ENCODE measurements around the gene TRMT61B. TPM values are rescaled to one million over a fixed set of nuclear protein-coding genes. Genes with fewer than 3 reads are reported as not detected.
A peak's percentile ranks its signal among the peaks of the same experiment; 100 is the strongest.

The TRMT61B gene
- total and polyA plus RNA-seq, 9 of the 15 experiments (the other 6 are each of a cell fraction or from before 2014, with no cell fraction given): 13.2 to 28.3 (median 19.5) TPM

DNA sequence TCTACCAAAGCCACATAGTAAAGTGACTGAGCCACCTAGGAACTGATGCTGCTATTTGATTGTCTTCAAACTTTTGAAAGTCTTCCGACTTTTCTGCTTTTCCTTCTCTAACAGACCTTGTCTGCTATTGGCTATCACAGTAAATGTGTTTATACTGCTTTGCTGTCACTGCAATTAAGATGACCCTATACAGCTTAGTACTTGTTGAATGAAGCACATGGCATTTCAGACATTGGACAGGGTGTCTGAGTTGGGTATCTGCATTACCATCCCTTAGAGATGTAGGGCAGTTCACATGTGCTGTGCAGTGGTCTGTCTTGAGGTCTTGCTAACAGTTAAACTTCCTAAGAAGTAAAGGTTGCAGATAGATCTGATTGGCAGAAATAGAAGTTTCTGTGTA lies 27.9 kb upstream of the TRMT61B start:
- CTCF ChIA-PET (ENCODE audit: low intra/inter-chr PET ratio): no interaction called here
- POLR2A ChIA-PET: interaction anchor here (1.0 kb wide), 1 partner anchor 12 kb away, joined by 4 read pairs; no protein-coding TSS in a partner anchor
- TF ChIP-seq GATAD2A (IDR thresholded peaks at IDR 0.05) (no peak), NCOR1 (IDR thresholded peaks at IDR 0.05) (no peak), SIN3A (IDR thresholded peaks at IDR 0.05; ENCODE audit: borderline replicate concordance in 2 of 2, control insufficient read depth in 1 of 2, low read depth in 2 of 2, low read length in 2 of 2) (peak in 1 of 2 experiments; percentile 7; a peak in 1 of 4 replicates), ZNF766 (CRISPR knock-in tag; conservative IDR thresholded peaks at IDR 0.05) (no peak), UBTF (IDR thresholded peaks at IDR 0.05; ENCODE audit: borderline replicate concordance in 1 of 2, low read depth in 2 of 2, low read length in 2 of 2) (no peak)
- TF ChIP-seq, protein P1, sequence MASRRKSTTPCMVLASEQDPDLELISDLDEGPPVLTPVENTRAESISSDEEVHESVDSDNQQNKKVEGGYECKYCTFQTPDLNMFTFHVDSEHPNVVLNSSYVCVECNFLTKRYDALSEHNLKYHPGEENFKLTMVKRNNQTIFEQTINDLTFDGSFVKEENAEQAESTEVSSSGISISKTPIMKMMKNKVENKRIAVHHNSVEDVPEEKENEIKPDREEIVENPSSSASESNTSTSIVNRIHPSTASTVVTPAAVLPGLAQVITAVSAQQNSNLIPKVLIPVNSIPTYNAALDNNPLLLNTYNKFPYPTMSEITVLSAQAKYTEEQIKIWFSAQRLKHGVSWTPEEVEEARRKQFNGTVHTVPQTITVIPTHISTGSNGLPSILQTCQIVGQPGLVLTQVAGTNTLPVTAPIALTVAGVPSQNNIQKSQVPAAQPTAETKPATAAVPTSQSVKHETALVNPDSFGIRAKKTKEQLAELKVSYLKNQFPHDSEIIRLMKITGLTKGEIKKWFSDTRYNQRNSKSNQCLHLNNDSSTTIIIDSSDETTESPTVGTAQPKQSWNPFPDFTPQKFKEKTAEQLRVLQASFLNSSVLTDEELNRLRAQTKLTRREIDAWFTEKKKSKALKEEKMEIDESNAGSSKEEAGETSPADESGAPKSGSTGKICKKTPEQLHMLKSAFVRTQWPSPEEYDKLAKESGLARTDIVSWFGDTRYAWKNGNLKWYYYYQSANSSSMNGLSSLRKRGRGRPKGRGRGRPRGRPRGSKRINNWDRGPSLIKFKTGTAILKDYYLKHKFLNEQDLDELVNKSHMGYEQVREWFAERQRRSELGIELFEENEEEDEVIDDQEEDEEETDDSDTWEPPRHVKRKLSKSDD (conservative IDR thresholded peaks at IDR 0.05; ENCODE audit: low read length): no peak
- TF ChIP-seq, protein P2, sequence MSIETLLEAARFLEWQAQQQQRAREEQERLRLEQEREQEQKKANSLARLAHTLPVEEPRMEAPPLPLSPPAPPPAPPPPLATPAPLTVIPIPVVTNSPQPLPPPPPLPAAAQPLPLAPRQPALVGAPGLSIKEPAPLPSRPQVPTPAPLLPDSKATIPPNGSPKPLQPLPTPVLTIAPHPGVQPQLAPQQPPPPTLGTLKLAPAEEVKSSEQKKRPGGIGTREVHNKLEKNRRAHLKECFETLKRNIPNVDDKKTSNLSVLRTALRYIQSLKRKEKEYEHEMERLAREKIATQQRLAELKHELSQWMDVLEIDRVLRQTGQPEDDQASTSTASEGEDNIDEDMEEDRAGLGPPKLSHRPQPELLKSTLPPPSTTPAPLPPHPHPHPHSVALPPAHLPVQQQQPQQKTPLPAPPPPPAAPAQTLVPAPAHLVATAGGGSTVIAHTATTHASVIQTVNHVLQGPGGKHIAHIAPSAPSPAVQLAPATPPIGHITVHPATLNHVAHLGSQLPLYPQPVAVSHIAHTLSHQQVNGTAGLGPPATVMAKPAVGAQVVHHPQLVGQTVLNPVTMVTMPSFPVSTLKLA (conservative IDR thresholded peaks at IDR 0.05): 0 out of 4 replicates have a peak, but pooled peaks of 1 of the 2 experiments have one; percentile 33
- TF ChIP-seq, protein P3, sequence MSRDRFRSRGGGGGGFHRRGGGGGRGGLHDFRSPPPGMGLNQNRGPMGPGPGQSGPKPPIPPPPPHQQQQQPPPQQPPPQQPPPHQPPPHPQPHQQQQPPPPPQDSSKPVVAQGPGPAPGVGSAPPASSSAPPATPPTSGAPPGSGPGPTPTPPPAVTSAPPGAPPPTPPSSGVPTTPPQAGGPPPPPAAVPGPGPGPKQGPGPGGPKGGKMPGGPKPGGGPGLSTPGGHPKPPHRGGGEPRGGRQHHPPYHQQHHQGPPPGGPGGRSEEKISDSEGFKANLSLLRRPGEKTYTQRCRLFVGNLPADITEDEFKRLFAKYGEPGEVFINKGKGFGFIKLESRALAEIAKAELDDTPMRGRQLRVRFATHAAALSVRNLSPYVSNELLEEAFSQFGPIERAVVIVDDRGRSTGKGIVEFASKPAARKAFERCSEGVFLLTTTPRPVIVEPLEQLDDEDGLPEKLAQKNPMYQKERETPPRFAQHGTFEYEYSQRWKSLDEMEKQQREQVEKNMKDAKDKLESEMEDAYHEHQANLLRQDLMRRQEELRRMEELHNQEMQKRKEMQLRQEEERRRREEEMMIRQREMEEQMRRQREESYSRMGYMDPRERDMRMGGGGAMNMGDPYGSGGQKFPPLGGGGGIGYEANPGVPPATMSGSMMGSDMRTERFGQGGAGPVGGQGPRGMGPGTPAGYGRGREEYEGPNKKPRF (IDR thresholded peaks at IDR 0.05; ENCODE audit: low read depth, low read length): no peak
- TF ChIP-seq, protein P4, sequence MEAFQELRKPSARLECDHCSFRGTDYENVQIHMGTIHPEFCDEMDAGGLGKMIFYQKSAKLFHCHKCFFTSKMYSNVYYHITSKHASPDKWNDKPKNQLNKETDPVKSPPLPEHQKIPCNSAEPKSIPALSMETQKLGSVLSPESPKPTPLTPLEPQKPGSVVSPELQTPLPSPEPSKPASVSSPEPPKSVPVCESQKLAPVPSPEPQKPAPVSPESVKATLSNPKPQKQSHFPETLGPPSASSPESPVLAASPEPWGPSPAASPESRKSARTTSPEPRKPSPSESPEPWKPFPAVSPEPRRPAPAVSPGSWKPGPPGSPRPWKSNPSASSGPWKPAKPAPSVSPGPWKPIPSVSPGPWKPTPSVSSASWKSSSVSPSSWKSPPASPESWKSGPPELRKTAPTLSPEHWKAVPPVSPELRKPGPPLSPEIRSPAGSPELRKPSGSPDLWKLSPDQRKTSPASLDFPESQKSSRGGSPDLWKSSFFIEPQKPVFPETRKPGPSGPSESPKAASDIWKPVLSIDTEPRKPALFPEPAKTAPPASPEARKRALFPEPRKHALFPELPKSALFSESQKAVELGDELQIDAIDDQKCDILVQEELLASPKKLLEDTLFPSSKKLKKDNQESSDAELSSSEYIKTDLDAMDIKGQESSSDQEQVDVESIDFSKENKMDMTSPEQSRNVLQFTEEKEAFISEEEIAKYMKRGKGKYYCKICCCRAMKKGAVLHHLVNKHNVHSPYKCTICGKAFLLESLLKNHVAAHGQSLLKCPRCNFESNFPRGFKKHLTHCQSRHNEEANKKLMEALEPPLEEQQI (IDR thresholded peaks at IDR 0.05): no peak

More for the DNA sequence above, 27.9 kb upstream of the TRMT61B start:
- Histone ChIP-seq H3K79me2 (ENCODE audit: control insufficient read depth, insufficient read depth, low read length) (peaks cover 87% of the 10 kb centered on the region), H3K9me3 (replicated peaks; ENCODE audit: control insufficient read depth, insufficient read depth, low read depth, low read length) (no peaks in the 10 kb centered on the region), H3K9ac (ENCODE audit: insufficient read depth in 1 of 2, low read depth in 2 of 2, low read length in 2 of 2) (peak overlapping the region in 1 of 2 experiments; percentile 28; a peak in 2 of 4 replicates), H4K20me1 (replicated peaks; ENCODE audit: control insufficient read depth, insufficient read depth, low read length) (peaks cover 43% of the 10 kb centered on the region), H3K9me1 (ENCODE audit: control insufficient read depth, insufficient read depth, low read length) (no peaks in the 10 kb centered on the region), H3K4me1 (replicated peaks in 1 of 2; ENCODE audit: control insufficient read depth in 2 of 2, insufficient read depth in 2 of 2, low read length in 2 of 2) (peaks cover 7 to 21% of the 10 kb centered on the region in 2 experiments; a peak in 4 of 5 replicates), H2AFZ (ENCODE audit: low read depth, low read length) (no peak overlapping the region), H3K27me3 (ENCODE audit: control insufficient read depth in 2 of 2, insufficient read depth in 2 of 2, low read length in 2 of 2) (no peaks in the 10 kb centered on the region), H3K4me2 (ENCODE audit: insufficient read depth, low read length) (peak overlapping the region; percentile 98), H3K27ac (ENCODE audit: extremely low read depth, low read depth, low read length) (no peak overlapping the region), H3K36me3 (ENCODE audit: control insufficient read depth, insufficient read depth, low read length) (peaks cover 70% of the 10 kb centered on the region), H3K4me3 (peak overlapping the region; percentile 94; the same call in 1 of the 2 replicates)
- no TSS peak for BruUV-seq (replicated peaks)
- in situ Hi-C loops (cut with MboI) (no loop called here), intact Hi-C loops (cut with micrococcal nuclease) (loop anchor here (5.0 kb wide), 1 partner anchor 71 kb away; no protein-coding TSS in a partner anchor)
- 33% methylated on average over 1 of the region's 1 CpG for WGBS (ENCODE audit: insufficient coverage, low coverage, missing lambda C conversion rate)
- ATAC-seq: no peak
- peak; percentile 15 for FAIRE-seq
- no peak for DNase-seq (ENCODE audit: extremely low read depth in 1 of 4, low spot score in 3 of 4)
